ENCODE data around the gene MYCBP2.

MYCBP2 gene

DNA sequence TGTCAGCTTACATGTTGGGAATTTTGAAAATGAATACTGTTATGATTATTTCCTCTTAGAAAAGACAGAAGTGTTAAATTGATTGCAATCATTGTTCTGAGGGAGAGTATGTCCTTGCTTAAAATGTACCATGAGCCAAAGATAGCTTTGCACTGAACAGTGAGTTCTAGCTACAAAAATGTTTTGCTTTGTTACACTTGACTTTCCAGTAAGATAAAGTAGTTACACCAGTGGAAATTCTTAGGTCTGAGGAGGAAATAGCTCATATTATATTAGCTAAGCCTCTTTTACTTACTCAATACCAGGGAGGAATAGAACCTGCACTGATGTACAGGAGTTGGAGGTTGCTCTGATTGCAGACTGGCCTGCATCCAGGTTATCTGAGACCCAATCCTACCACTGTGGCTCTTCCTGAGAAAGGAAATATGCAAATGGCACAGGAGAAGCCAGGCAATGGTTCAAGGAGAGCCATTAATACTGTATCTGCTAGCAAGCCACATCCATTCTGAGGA lies 246.9 kb downstream of the MYCBP2 start:
- Histone ChIP-seq H3K4me3 (ENCODE audit: low read length) (no peak overlapping the region), H2AFZ (ENCODE audit: low read length) (no peak overlapping the region), H3K27ac (ENCODE audit: low read length) (no peak overlapping the region), H3K9ac (ENCODE audit: low read length) (no peak overlapping the region), H3K36me3 (replicated peaks; ENCODE audit: insufficient read depth, low read length) (peaks cover 11% of the 10 kb centered on the region), H3K9me3 (replicated peaks; ENCODE audit: insufficient read depth, low read length) (no peaks in the 10 kb centered on the region), H3K9me2 (replicated peaks; ENCODE audit: insufficient read depth, low read length) (no peaks in the 10 kb centered on the region), H3K27me3 (replicated peaks; ENCODE audit: insufficient read depth, low read length) (no peaks in the 10 kb centered on the region), H3K79me2 (ENCODE audit: low read length) (no peaks in the 10 kb centered on the region), H4K20me1 (ENCODE audit: insufficient read depth, low read length) (no peaks in the 10 kb centered on the region), H3K4me2 (ENCODE audit: low read depth, low read length) (no peak overlapping the region), H3F3A (ENCODE audit: insufficient read depth, low read length) (no peaks in the 10 kb centered on the region), H3K4me1 (ENCODE audit: low read length) (no peaks in the 10 kb centered on the region)
- TF ChIP-seq EZH2 (optimal IDR thresholded peaks at IDR 0.05; ENCODE audit: low read depth, low read length) (no peak), EZH2phosphoT487 (IDR thresholded peaks at IDR 0.05; ENCODE audit: low read length) (no peak)
- TF ChIP-seq, protein P1, sequence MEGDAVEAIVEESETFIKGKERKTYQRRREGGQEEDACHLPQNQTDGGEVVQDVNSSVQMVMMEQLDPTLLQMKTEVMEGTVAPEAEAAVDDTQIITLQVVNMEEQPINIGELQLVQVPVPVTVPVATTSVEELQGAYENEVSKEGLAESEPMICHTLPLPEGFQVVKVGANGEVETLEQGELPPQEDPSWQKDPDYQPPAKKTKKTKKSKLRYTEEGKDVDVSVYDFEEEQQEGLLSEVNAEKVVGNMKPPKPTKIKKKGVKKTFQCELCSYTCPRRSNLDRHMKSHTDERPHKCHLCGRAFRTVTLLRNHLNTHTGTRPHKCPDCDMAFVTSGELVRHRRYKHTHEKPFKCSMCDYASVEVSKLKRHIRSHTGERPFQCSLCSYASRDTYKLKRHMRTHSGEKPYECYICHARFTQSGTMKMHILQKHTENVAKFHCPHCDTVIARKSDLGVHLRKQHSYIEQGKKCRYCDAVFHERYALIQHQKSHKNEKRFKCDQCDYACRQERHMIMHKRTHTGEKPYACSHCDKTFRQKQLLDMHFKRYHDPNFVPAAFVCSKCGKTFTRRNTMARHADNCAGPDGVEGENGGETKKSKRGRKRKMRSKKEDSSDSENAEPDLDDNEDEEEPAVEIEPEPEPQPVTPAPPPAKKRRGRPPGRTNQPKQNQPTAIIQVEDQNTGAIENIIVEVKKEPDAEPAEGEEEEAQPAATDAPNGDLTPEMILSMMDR (IDR thresholded peaks at IDR 0.05; ENCODE audit: low read length): no peak
- peak; percentile 0 for DNase-seq

- Histone ChIP-seq H3K9me2 (replicated peaks; ENCODE audit: insufficient read depth, low read length) (no peaks in the 10 kb centered on the region), H3K36me3 (replicated peaks; ENCODE audit: insufficient read depth, low read length) (peaks cover 4% of the 10 kb centered on the region; the same call in 1 of the 2 replicates), H3K9ac (ENCODE audit: low read length) (no peak overlapping the region), H3K27ac (ENCODE audit: low read length) (no peak overlapping the region), H3K4me3 (ENCODE audit: low read length) (no peak overlapping the region), H3K79me2 (ENCODE audit: low read length) (no peaks in the 10 kb centered on the region), H4K20me1 (ENCODE audit: insufficient read depth, low read length) (no peaks in the 10 kb centered on the region), H3K4me1 (ENCODE audit: low read length) (no peaks in the 10 kb centered on the region), H3K27me3 (replicated peaks; ENCODE audit: insufficient read depth, low read length) (no peaks in the 10 kb centered on the region), H3F3A (ENCODE audit: insufficient read depth, low read length) (no peaks in the 10 kb centered on the region), H3K9me3 (replicated peaks; ENCODE audit: insufficient read depth, low read length) (no peaks in the 10 kb centered on the region), H3K4me2 (ENCODE audit: low read depth, low read length) (no peak overlapping the region), H2AFZ (ENCODE audit: low read length) (no peak overlapping the region)
- TF ChIP-seq EZH2phosphoT487 (IDR thresholded peaks at IDR 0.05; ENCODE audit: low read length): no peak
- TF ChIP-seq, protein P1 (IDR thresholded peaks at IDR 0.05; ENCODE audit: low read length): no peak
- TF ChIP-seq EZH2 (optimal IDR thresholded peaks at IDR 0.05; ENCODE audit: low read depth, low read length): no peak
- DNase-seq: no peak
Observed at GRCh38 chr13:77067519-77067918, 259.4 kb downstream of the MYCBP2 start.

- DNase-seq: no peak
- Histone ChIP-seq H3K4me2 (ENCODE audit: low read depth, low read length) (no peak overlapping the region), H4K20me1 (ENCODE audit: insufficient read depth, low read length) (no peaks in the 10 kb centered on the region), H3F3A (ENCODE audit: insufficient read depth, low read length) (no peaks in the 10 kb centered on the region), H3K27ac (ENCODE audit: low read length) (no peak overlapping the region), H3K4me1 (ENCODE audit: low read length) (no peaks in the 10 kb centered on the region), H3K9me2 (replicated peaks; ENCODE audit: insufficient read depth, low read length) (no peaks in the 10 kb centered on the region), H3K79me2 (ENCODE audit: low read length) (no peaks in the 10 kb centered on the region), H2AFZ (ENCODE audit: low read length) (no peak overlapping the region), H3K9ac (ENCODE audit: low read length) (no peak overlapping the region), H3K9me3 (replicated peaks; ENCODE audit: insufficient read depth, low read length) (no peaks in the 10 kb centered on the region), H3K36me3 (replicated peaks; ENCODE audit: insufficient read depth, low read length) (peaks cover 7% of the 10 kb centered on the region; the same call in 1 of the 2 replicates), H3K4me3 (ENCODE audit: low read length) (no peak overlapping the region), H3K27me3 (replicated peaks; ENCODE audit: insufficient read depth, low read length) (no peaks in the 10 kb centered on the region)
- TF ChIP-seq, protein P1 (IDR thresholded peaks at IDR 0.05; ENCODE audit: low read length): no peak
- TF ChIP-seq EZH2phosphoT487 (IDR thresholded peaks at IDR 0.05; ENCODE audit: low read length) (no peak), EZH2 (optimal IDR thresholded peaks at IDR 0.05; ENCODE audit: low read depth, low read length) (no peak)
Observed at GRCh38 chr13:77065461-77066147, 261.3 kb downstream of the MYCBP2 start.

Measured in MM.1S (cell line).